ENCODE results near the gene TSC1. TPM values are rescaled to one million over a fixed set of nuclear protein-coding genes. Genes with fewer than 3 reads are reported as not detected.

TSC1 gene
- total RNA-seq, 1 donor from 2014 or later, result 69.0 TPM

- Mint-ChIP-seq H3K36me3 (ENCODE audit: insufficient read depth) (no peaks in the 10 kb centered on the region), H3K4me3 (ENCODE audit: low read depth) (no peak overlapping the region), H3K9me3 (ENCODE audit: low read depth) (no peaks in the 10 kb centered on the region), H3K27ac (no peak overlapping the region), H3K4me1 (ENCODE audit: low read depth) (peaks cover 6% of the 10 kb centered on the region), H3K27me3 (peaks cover 33% of the 10 kb centered on the region)
- TF ChIP-seq CTCF (IDR thresholded peaks at IDR 0.05; ENCODE audit: unreplicated experiment), result no peak
- no peak for DNase-seq (ENCODE audit: low spot score, unreplicated experiment)
Measured at GRCh38 chr9:132989414-132989996, 45.1 kb upstream of the TSC1 start.

- Mint-ChIP-seq H3K4me3 (ENCODE audit: low read depth) (no peak overlapping the region), H3K36me3 (ENCODE audit: insufficient read depth) (no peaks in the 10 kb centered on the region), H3K27ac (no peak overlapping the region), H3K9me3 (ENCODE audit: low read depth) (no peaks in the 10 kb centered on the region), H3K27me3 (peaks cover 29% of the 10 kb centered on the region), H3K4me1 (ENCODE audit: low read depth) (peaks cover 1% of the 10 kb centered on the region)
- no peak for DNase-seq (ENCODE audit: low spot score, unreplicated experiment)
- TF ChIP-seq CTCF (IDR thresholded peaks at IDR 0.05; ENCODE audit: unreplicated experiment), result no peak
Measured at GRCh38 chr9:132989014-132989310, 44.5 kb upstream of the TSC1 start.

GRCh38 chr9:132988244-132989013, 44.0 kb upstream of the TSC1 start:
- Mint-ChIP-seq H3K4me3 (ENCODE audit: low read depth) (no peak overlapping the region), H3K4me1 (ENCODE audit: low read depth) (peaks cover 1% of the 10 kb centered on the region), H3K36me3 (ENCODE audit: insufficient read depth) (no peaks in the 10 kb centered on the region), H3K27me3 (peaks cover 29% of the 10 kb centered on the region), H3K9me3 (ENCODE audit: low read depth) (no peaks in the 10 kb centered on the region), H3K27ac (no peak overlapping the region)
- TF ChIP-seq CTCF (IDR thresholded peaks at IDR 0.05; ENCODE audit: unreplicated experiment), result no peak
- DNase-seq (ENCODE audit: low spot score, unreplicated experiment), result no peak

GRCh38 chr9:132986640-132987620, 42.5 kb upstream of the TSC1 start:
- Mint-ChIP-seq H3K36me3 (ENCODE audit: insufficient read depth) (no peaks in the 10 kb centered on the region), H3K27ac (no peak overlapping the region), H3K27me3 (peaks cover 24% of the 10 kb centered on the region), H3K9me3 (ENCODE audit: low read depth) (no peaks in the 10 kb centered on the region), H3K4me3 (ENCODE audit: low read depth) (no peak overlapping the region), H3K4me1 (ENCODE audit: low read depth) (peaks cover 1% of the 10 kb centered on the region)
- TF ChIP-seq CTCF (IDR thresholded peaks at IDR 0.05; ENCODE audit: unreplicated experiment), result no peak
- no peak for DNase-seq (ENCODE audit: low spot score, unreplicated experiment)

GRCh38 chr9:132986114-132986513, 41.7 kb upstream of the TSC1 start:
- H3K27ac Mint-ChIP-seq, result peak overlapping the region; percentile 23
- no peaks in the 10 kb centered on the region for H3K9me3 Mint-ChIP-seq (ENCODE audit: low read depth)
- no peak for DNase-seq (ENCODE audit: low spot score, unreplicated experiment)
- no peaks in the 10 kb centered on the region for H3K36me3 Mint-ChIP-seq (ENCODE audit: insufficient read depth)
- TF ChIP-seq CTCF (IDR thresholded peaks at IDR 0.05; ENCODE audit: unreplicated experiment), result no peak
- H3K4me3 Mint-ChIP-seq (ENCODE audit: low read depth), result no peak overlapping the region
- H3K4me1 Mint-ChIP-seq (ENCODE audit: low read depth), result peaks cover 1% of the 10 kb centered on the region
- peaks cover 19% of the 10 kb centered on the region for H3K27me3 Mint-ChIP-seq

Data from progenitor cell of endocrine pancreas (in vitro differentiated cells).